Measurements from ENCODE around the gene ABCA2.

DNA sequence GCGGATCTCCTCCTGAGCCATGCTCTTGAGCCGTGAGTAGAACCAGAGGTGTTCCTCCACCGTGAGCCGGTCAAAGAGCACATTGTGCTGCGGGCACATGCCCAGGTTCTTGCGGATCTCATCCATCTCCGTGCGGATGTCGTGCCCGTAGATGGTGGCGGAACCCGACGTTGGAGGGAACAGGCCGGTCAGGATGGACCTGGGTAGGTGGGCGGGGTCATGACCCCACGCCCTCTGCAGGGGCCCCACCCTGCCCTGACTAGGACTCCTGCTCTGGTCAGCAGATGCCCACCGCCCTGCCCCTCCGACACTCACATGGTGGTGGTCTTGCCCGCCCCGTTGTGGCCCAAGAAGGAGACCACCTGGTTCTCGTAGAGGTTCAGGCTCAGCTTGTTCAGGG lies 12.1 kb downstream of the ABCA2 start:
- no peak for TF ChIP-seq EP300 (IDR thresholded peaks at IDR 0.05)
- TF ChIP-seq, protein P1, sequence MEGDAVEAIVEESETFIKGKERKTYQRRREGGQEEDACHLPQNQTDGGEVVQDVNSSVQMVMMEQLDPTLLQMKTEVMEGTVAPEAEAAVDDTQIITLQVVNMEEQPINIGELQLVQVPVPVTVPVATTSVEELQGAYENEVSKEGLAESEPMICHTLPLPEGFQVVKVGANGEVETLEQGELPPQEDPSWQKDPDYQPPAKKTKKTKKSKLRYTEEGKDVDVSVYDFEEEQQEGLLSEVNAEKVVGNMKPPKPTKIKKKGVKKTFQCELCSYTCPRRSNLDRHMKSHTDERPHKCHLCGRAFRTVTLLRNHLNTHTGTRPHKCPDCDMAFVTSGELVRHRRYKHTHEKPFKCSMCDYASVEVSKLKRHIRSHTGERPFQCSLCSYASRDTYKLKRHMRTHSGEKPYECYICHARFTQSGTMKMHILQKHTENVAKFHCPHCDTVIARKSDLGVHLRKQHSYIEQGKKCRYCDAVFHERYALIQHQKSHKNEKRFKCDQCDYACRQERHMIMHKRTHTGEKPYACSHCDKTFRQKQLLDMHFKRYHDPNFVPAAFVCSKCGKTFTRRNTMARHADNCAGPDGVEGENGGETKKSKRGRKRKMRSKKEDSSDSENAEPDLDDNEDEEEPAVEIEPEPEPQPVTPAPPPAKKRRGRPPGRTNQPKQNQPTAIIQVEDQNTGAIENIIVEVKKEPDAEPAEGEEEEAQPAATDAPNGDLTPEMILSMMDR (IDR thresholded peaks at IDR 0.05): no peak
- TF ChIP-seq POLR2A (IDR thresholded peaks at IDR 0.05): no peak
